ENCODE data around the gene CALN1. TPM values are rescaled to one million over a fixed set of nuclear protein-coding genes. Genes with fewer than 3 reads are reported as not detected.

Gene CALN1
- total and polyA plus RNA-seq, 9 of the 15 experiments (the other 6 are each of a cell fraction or from before 2014, with no cell fraction given) = 1.4 to 7.5 (median 3.3) TPM

DNA sequence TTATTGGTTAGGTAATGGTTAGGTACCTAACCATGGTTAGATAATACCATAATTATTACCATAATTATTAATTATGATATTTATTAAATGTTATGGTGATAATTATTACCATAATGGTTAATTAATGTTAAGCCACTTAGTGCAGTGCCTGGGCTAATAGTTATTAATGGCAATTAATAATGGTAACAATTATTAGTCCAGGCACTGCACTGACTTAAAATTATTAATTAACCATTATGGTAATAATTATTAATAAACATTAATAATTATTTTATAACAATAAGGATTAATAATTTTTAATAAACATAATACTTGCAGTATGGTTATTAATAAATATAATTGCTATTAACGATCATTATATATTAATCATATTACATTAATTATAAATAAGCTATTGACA lies 604.0 kb downstream of the CALN1 start (continued):
- TF ChIP-seq HNRNPUL1 (IDR thresholded peaks at IDR 0.05; ENCODE audit: low read length) (no peak), BRD9 (IDR thresholded peaks at IDR 0.05; ENCODE audit: low read depth, partially characterized antibody) (no peak), MIER1 (IDR thresholded peaks at IDR 0.05; ENCODE audit: low read depth) (no peak)
- TF ChIP-seq, protein P1, sequence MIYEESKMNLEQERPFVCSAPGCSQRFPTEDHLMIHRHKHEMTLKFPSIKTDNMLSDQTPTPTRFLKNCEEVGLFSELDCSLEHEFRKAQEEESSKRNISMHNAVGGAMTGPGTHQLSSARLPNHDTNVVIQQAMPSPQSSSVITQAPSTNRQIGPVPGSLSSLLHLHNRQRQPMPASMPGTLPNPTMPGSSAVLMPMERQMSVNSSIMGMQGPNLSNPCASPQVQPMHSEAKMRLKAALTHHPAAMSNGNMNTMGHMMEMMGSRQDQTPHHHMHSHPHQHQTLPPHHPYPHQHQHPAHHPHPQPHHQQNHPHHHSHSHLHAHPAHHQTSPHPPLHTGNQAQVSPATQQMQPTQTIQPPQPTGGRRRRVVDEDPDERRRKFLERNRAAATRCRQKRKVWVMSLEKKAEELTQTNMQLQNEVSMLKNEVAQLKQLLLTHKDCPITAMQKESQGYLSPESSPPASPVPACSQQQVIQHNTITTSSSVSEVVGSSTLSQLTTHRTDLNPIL (CRISPR knock-in tag; IDR thresholded peaks at IDR 0.05) = no peak

DNA sequence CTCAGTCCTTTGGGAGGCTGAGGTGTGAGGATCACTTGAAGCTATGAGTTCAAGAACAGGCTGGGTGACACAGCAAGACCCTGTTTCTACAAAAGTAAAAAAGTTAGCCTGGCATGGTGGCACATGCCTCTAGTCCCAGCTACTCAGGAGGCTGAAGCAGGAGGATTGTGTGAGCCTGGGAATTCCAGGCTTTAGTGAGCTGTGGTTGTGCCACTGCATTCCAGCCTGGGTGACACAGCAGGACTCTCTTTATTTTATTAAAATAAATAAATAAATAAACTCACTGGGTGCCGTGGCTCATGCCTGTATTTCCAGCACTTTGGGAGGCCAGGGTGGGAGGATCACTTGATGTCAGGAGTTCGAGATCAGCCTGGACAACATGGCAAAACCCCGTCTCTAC lies 607.9 kb downstream of the CALN1 start:
- Histone ChIP-seq H3K9me3 (replicated peaks; ENCODE audit: control insufficient read depth, insufficient read depth, low read depth, low read length) (no peaks in the 10 kb centered on the region), H4K20me1 (replicated peaks; ENCODE audit: control insufficient read depth, insufficient read depth, low read length) (no peaks in the 10 kb centered on the region), H3K4me2 (ENCODE audit: insufficient read depth, low read length) (no peak overlapping the region), H2AFZ (ENCODE audit: low read depth, low read length) (no peak overlapping the region), H3K4me3 (no peak overlapping the region), H3K9ac (ENCODE audit: insufficient read depth in 1 of 2, low read depth in 2 of 2, low read length in 2 of 2) (no peak overlapping the region), H3K27ac (ENCODE audit: extremely low read depth, low read depth, low read length) (no peak overlapping the region), H3K79me2 (ENCODE audit: control insufficient read depth, insufficient read depth, low read length) (no peaks in the 10 kb centered on the region), H3K36me3 (ENCODE audit: control insufficient read depth, insufficient read depth, low read length) (no peaks in the 10 kb centered on the region), H3K4me1 (replicated peaks in 1 of 2; ENCODE audit: control insufficient read depth in 2 of 2, insufficient read depth in 2 of 2, low read length in 2 of 2) (no peaks in the 10 kb centered on the region), H3K27me3 (ENCODE audit: control insufficient read depth in 2 of 2, insufficient read depth in 2 of 2, low read length in 2 of 2) (peaks cover 0 to 5% of the 10 kb centered on the region in 2 experiments; a peak in 1 of 5 replicates), H3K9me1 (ENCODE audit: control insufficient read depth, insufficient read depth, low read length) (no peaks in the 10 kb centered on the region)
- ATAC-seq = no peak
- in situ Hi-C loops (cut with MboI) (no loop called here), intact Hi-C loops (cut with micrococcal nuclease) (no loop called here)
- BruUV-seq (replicated peaks) = no TSS peak
- 5% methylated on average over 3 of the region's 3 CpGs for WGBS (ENCODE audit: insufficient coverage, low coverage, missing lambda C conversion rate)
- no peak for DNase-seq (ENCODE audit: extremely low read depth in 1 of 4, low spot score in 3 of 4)
- FAIRE-seq = no peak
- CTCF ChIA-PET (ENCODE audit: low intra/inter-chr PET ratio) = no interaction called here
- POLR2A ChIA-PET = interaction anchor here (0.7 kb wide), 1 partner anchor 7 kb away, joined by 4 read pairs; no protein-coding TSS in a partner anchor
- TF ChIP-seq ZNF561 (CRISPR knock-in tag; conservative IDR thresholded peaks at IDR 0.05) (no peak), HNRNPLL (IDR thresholded peaks at IDR 0.05; ENCODE audit: low read depth, low read length, poor library complexity, severe bottlenecking) (no peak), NUFIP1 (IDR thresholded peaks at IDR 0.05; ENCODE audit: partially characterized antibody) (no peak), TBL1XR1 (IDR thresholded peaks at IDR 0.05; ENCODE audit: low read length in 2 of 2) (no peak), SRSF3 (IDR thresholded peaks at IDR 0.05; ENCODE audit: insufficient read depth, low read length) (no peak), CBX8 (IDR thresholded peaks at IDR 0.05; ENCODE audit: borderline replicate concordance, extremely low read depth, low read depth, low read length, poor library complexity, severe bottlenecking) (no peak), EHMT2 (IDR thresholded peaks at IDR 0.05) (no peak), ZNF551 (CRISPR knock-in tag; IDR thresholded peaks at IDR 0.05) (no peak)
- TF ChIP-seq, protein P2, sequence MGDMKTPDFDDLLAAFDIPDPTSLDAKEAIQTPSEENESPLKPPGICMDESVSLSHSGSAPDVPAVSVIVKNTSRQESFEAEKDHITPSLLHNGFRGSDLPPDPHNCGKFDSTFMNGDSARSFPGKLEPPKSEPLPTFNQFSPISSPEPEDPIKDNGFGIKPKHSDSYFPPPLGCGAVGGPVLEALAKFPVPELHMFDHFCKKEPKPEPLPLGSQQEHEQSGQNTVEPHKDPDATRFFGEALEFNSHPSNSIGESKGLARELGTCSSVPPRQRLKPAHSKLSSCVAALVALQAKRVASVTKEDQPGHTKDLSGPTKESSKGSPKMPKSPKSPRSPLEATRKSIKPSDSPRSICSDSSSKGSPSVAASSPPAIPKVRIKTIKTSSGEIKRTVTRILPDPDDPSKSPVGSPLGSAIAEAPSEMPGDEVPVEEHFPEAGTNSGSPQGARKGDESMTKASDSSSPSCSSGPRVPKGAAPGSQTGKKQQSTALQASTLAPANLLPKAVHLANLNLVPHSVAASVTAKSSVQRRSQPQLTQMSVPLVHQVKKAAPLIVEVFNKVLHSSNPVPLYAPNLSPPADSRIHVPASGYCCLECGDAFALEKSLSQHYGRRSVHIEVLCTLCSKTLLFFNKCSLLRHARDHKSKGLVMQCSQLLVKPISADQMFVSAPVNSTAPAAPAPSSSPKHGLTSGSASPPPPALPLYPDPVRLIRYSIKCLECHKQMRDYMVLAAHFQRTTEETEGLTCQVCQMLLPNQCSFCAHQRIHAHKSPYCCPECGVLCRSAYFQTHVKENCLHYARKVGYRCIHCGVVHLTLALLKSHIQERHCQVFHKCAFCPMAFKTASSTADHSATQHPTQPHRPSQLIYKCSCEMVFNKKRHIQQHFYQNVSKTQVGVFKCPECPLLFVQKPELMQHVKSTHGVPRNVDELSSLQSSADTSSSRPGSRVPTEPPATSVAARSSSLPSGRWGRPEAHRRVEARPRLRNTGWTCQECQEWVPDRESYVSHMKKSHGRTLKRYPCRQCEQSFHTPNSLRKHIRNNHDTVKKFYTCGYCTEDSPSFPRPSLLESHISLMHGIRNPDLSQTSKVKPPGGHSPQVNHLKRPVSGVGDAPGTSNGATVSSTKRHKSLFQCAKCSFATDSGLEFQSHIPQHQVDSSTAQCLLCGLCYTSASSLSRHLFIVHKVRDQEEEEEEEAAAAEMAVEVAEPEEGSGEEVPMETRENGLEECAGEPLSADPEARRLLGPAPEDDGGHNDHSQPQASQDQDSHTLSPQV (IDR thresholded peaks at IDR 0.05) = no peak
- TF ChIP-seq, protein P3, sequence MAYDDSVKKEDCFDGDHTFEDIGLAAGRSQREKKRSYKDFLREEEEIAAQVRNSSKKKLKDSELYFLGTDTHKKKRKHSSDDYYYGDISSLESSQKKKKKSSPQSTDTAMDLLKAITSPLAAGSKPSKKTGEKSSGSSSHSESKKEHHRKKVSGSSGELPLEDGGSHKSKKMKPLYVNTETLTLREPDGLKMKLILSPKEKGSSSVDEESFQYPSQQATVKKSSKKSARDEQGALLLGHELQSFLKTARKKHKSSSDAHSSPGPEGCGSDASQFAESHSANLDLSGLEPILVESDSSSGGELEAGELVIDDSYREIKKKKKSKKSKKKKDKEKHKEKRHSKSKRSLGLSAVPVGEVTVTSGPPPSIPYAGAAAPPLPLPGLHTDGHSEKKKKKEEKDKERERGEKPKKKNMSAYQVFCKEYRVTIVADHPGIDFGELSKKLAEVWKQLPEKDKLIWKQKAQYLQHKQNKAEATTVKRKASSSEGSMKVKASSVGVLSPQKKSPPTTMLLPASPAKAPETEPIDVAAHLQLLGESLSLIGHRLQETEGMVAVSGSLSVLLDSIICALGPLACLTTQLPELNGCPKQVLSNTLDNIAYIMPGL (CRISPR knock-in tag; IDR thresholded peaks at IDR 0.05) = no peak
